Nucleus accumbens (tissue), 56 donors: ENCODE data around the gene MAN1A1.

Experiments
- DNase-seq, 56 donors: peaks; one replicate each; lab custom pipeline; 2025; lab: John Stamatoyannopoulos, UW

MAN1A1 gene

DNA sequence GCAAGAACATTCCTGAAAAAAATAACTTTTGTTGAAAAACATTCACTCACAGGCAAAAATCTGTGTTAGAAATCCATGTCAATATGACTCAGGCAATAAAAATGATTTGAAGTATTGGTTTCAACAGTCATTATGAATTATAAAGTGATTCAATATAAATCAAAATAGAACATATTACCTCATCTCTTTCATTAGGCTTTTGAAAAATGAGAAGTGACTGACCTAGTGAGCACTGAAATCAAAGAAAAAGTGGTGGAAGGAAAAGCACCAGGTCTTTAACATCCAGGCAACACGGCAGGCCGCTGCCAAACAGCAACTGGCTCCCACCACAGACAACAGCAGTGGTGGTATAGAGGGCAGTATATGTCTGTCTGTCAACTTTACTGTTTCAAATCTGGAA is 68.9 kb downstream of the MAN1A1 start:
- DNase-seq, result no peak

DNA sequence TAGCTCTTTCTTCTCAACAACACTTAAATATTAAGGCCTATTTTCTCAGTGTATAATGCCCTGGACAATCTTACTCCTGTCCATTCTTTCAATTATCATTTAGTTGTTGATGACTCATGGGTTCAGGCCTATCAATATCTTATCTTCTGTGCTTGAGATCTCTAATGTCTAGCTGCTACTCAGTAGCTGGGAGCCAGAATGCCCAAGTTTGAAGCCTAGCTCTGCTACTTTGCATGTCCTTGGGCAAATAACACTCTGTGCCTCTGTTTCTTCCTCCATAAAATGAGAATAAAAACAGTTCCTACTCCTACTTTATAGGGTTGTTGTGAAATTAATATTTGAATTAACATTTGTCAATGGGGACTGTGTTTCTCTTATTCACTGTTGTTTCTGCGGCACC is 69.5 kb downstream of the MAN1A1 start:
- DNase-seq, result no peak

DNA sequence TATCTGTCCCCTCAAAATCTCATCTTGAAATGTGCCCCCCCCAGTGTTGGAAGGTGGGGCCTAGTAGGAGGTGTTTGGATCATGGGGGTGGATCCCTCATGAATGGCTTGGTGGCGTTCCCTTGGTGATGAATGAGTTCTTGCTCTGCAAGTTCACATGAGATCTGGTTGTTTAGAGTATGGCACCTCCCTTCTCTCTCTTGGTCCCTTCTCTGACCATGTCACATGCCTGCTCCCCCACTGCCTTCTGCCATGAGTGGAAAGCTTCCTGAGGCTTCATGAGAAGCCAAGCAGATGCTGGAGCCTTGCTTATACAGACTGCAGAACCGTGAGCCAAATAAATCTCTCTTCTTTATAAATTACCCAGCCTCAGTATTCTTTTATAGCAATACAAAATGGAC is 70.9 kb downstream of the MAN1A1 start:
- peak in 2 of 56 donors; percentile 2 to 5 for DNase-seq

DNA sequence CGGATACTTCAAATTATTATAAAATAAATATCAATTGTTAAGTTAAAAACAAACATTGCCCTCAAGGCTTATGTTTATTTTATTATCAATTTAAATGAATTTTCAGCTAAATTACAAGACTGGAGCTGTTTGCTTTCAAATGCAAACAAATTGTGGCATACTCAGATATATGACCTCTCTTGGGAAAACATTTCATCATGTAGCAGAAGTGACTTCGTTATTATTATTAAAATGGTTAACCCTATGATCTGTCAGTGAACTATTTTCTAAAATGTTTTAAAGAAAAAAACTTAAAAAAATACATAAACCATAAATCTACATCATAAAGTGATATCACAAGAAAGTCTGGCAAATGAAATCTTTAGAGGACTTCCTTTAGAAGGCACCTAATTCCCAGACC is 72.5 kb downstream of the MAN1A1 start:
- no peak for DNase-seq

DNA sequence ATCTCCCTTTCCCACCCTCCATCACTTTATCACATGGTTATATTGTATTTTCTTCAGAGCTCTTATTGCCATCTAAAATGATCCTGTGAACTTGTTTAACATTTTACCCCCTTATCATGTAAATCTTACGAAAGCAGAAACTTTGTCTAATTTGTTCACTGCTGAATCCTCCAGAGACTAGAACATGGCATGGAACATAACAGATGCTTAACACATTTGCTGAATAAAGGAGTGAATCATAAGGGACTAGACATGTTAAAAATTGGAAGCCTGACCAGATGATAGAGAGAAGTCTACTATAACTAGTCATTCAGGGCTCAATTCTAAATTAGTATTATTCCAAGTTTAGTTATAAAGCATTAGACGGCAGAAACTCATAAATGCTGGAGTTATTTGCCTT is 73.3 kb downstream of the MAN1A1 start:
- no peak for DNase-seq

DNA sequence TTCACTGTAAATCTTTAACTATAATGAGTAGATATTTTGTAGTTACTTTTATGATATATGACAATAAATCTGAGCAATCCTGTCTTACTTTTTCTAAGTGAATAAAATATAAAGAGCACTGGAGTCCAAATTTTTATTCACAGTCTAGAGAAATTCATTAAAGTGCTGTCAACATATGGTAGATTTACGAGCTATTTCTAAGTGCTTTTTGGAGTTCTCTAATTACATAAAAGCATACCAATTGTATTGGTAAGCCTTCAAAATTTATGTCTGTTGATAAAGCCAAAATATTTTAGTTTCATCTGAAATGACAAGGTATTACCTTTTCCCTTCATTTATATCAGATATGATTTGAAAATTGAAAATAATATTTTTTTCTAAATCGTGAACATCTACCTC is 75.4 kb downstream of the MAN1A1 start:
- no peak for DNase-seq

DNA sequence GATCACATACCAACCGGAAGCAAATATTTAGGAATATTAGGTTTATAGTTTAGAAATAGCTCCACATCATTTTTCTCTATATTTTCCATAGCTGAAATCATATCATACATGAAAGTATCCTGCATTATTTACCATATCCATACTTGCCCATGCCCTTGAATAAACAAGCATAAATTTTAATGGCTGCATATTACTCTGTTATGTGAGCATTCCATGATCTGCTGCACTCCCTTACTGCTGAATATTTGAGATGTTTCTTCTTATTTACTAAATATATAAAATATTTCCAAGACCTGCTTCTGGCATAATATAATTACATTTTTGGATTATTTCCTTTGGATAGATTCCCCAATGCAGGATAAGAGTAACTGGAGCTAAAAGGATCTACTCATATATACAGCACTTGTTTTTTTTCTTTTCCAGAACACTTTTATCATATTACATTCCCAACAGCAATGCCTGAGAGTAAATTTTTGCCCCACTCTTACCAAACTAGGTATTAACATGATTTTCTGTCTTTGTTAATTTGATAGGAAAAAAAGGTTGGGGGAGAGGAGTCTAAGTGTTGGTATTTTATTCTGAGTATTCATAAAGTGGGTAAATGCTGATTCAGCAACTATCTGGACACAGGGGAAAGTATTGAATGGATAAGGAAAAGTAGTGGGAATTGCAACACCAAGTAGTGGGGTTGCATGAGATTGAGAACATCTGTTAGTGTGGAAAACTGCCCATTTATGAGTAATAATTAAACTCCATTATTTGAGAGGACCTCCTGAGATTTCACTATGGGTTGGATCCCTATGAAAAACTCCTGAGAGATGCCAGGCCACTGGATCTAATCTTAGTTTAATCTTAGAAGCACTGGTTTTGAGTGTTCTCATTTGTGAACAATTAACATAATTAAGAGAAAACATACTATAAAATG is 76.0 kb downstream of the MAN1A1 start:
- no peak for DNase-seq

DNA sequence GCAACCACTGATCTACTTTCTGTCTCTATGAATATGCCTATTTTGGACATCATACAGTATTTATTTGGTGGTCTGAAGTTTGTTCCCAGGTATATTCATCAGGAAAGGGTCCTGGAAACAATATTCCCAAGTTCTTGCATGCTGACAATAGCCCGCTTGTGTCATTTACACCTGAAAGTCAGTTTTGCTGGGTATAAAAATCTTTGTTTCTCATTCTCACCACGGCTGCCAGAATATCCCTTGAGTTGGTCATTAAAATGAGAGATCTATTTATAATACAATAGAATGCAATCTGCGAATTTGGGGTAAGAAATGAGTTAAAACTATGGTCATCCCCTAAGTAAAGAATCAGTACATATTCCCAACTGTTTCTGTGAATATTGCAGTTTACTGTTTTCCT is 79.0 kb downstream of the MAN1A1 start:
- DNase-seq, result no peak

DNA sequence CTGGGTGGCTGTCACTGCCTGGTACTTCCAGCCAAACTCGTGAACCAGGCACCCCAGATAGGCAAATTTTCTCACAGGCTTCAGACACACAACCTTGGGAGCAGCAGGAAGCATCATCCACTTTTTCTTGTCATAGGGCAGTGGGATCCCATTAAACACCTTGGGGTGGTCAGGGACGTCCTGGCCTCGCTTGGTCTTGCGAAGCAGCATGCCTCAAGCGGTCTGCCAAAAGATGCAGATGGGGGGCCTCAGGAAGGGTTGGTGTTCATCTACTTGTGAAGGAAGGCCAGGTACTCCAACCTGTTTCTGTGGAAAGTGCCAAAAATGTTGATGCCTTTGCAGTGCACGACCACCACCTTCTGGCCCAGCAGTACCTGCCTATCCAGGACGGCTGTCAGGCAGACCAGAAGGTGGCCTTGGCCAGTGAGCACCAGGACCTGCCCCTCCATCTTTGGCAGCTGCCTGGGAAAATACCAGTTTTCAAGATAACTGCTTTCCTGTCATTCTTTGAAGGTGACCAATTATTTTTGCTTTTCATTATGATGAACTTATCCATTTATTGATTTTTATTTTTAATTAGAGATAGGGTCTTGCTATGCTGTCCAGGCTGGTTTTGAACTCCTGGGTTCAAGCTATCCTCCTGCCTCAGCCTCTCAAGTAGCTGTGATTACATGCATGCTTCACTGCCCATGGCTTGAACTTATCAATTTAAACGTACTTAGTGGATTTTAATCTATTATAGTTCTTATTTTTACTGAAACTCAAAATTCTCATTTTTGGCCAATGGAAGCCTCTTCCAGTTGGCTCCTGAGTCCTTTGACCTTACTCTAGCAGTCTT is 80.1 kb downstream of the MAN1A1 start:
- no peak for DNase-seq

DNA sequence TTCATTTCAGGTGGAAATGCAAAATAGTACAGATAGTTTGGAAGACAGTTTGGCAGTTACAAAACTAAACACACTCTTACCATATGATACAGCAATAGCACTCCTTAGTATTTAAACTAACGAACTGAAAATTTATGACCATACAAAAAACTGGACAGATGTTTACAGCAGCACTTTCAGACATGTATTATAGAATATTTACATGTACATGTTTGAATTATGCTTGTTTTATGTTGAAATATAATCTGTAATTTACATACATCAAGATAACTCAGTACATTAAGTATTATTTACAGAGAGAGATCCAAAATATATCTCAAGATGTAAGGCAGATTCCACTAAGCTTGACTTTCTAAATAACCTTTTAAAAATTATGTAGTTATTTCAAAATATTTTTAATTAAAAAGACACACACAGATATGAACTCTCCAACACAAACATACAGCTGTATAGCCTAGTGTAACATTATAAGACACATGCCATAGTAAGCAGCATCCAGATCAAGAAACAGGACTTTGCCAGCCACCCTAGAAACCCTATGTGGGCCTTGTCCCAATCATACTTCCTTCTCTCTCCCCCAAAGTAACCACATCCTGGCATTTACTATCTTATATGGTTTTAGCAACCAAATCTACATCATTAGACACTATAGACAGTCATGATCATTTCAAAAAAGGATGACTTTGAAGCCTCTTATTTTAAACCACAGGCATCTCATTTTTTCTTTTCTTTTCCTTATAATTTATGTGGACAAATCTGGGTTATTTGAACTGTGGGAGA is 82.2 kb downstream of the MAN1A1 start:
- no peak for DNase-seq

DNA sequence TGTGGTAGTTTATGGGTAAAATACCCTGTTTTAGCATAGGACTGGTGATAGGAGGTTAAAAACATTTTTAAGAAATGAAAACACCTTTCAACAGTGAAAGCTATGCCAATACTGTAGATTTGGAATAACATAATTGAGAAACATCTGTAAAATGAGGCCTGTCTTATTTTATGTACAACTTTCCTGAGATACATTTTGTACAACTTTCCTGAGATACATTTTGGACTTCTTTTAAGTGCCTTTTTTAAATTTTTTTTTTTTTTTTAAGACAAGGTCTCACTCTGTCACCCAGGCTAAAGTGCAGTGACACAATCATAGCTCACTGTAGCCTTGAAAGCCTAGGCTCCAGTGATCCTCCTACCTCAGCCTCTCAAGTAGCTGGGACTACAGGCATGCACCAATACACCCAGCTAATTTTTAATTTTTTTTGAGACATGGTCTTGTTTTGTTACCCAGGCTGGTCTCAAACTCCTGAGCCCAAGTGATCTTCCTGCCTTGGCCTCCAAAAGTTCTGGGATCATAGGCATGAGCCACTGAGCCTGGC is 84.6 kb downstream of the MAN1A1 start:
- DNase-seq, result no peak

DNA sequence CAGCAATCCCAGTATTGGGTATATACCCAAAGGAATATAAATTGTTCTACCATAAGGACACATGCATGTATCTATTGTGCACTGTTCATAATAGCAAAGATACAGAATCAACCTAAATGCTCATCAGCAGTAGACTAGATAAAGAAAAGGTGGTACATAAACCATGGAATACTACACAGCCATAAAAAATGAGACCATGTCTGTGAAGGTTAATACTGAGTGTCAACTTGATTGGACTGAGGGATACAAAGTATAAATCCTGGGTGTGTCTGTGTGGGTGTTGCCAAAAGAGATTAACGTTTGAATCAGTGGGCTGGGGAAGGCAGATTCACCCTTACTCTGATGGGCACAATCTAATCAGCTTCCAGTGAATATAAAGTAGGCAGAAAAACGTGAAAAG is 86.9 kb downstream of the MAN1A1 start:
- no peak for DNase-seq

DNA sequence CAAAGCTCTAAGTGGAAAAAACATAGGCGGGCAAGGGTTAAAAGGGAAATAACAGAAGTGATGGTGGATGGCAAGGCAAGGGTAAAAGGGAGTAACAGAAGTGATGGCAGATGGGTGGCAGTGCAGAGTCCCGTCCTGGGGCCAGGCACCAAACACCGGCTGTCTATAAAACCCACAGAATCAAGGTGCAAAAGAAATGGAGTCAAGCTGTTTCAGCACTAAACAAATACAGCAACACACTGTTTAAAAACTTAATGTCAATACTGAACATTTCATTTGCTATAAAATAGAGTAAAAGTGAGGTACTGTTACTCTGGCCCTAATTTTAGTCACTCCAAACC is 87.6 kb downstream of the MAN1A1 start:
- DNase-seq, result no peak

DNA sequence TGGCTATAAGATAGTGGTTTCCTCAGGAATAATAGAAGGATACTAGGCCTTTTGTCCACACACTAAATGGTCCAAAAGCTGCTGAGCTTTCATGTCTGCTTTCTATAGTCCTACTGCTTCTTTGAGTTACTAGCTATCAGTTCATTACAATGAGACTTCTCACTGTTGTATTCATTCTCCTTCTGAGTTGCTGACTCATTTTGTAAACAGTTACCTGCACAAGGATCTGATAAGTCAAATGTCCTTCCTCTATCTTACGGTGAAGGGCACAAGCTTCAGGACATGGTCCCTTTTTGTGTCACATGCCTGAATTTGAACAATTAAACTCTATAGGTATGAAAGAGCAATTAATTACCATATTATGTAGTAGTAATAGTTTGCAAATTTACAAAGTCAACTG is 90.5 kb downstream of the MAN1A1 start:
- DNase-seq, result no peak

DNA sequence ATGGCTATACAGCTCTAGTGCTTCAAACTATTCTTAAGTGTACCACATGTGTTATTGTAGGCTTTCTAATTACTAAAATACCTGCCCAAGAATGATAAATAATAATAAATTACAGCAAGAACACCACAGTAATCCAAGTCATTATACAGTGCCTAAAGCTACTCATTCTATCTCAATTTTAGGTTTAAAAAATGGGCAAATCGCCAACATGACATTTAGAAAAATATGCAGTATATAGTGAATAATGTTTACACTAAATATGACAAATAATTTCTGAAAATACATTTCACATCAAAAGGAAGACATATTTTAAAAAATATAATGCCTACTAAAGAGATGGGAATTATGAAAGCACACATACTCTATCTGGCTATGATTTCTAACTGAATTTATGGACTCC is 91.8 kb downstream of the MAN1A1 start:
- DNase-seq, result no peak

DNA sequence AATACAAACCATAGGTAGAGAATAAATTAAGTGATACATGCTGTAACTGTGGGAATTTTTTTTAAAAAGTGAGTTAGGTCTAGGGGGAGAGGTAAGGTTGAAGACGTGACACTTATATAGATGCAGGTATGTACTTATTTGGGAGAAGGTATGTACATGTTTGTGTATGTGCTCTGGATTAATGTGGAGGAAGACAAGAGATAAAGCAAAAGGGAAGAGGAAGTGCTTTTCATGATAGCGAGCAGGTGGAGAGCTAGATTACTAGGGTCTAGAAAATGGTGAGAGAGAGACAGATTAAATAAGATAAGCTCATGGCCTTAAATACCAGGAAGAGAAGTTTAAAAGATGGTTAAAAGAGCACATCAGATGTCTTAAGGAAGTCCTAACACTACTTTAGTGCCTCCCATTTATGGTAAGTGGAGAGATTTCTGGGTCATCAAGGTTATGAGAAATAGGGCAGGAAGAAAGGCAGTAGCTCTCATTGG is 92.5 kb downstream of the MAN1A1 start:
- DNase-seq, result no peak

DNA sequence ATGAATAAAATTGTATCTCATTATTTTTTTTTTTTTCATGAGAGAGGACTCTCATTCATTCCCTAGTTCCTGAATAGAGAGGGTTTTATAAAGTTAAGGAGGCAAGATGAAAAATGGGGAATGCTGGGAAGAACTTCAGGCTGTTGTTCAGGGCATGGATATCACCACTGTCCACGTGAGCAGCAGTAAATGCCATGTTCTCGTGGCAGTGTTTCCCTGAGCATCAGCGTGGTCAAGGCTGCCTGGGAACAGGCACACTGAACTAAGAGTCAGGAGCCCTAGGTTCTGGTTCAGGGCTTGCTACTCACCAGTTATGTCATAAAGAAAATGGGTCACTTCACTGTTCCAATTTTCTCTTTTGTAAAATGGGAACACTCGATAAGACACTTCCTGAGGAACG is 93.2 kb downstream of the MAN1A1 start:
- no peak for DNase-seq

DNA sequence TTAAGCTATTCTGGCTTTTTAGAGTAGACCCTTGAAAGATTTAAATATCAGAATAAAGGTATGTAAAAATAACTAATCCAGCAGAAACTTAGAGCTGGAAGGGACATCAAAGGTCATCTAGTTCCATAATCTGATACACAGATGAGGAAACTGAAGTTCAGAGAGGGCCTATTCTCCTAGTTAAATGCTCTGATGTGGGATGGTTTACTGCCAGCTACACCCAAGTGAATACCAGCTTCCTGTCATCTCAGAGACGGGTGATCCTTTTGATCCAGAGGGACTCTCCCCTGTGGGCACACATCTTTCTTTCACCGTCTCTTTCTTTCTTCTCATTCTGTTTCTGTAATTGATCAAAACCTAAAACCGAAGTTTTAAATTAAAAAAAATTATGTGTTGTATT is 94.1 kb downstream of the MAN1A1 start:
- DNase-seq, result no peak

DNA sequence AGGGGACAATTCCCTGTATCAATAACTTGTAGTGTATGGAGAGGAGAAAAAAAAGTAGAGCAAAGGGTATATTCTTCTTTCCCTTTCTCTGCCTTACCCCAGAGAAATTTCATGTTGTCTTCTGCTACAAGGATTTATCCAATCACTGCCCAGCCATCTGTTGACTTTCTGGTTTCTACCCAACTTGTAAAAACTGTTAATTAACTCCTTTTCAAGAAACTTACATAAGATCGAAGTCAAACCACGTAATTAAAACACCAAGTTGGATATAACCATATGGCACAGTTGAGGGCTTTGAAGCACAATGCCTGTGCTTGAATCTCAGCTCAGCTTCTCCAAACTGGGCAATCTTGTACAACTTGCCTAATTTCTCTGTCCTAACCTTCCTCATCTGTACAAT is 99.5 kb downstream of the MAN1A1 start:
- no peak for DNase-seq

DNA sequence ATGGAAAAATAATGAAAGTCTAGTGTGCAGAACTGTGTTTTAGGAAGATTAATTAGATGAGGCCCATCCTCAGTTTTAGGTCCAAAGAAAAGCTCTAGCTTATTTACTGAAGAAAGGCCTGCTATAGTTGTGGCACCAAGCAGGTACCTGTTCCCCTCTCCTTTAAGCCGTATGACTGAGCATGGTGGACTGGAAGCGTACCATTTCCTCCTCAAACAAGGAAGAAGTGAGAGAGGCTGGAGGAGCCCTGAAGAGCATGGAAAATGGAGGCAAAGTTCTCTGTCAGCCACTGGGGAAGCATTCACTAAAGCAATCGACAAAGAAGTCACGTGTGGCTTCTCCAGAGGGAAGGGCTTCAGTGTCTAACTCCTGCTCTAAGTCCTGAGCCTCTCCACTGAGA is 100.2 kb downstream of the MAN1A1 start:
- DNase-seq, result no peak

DNA sequence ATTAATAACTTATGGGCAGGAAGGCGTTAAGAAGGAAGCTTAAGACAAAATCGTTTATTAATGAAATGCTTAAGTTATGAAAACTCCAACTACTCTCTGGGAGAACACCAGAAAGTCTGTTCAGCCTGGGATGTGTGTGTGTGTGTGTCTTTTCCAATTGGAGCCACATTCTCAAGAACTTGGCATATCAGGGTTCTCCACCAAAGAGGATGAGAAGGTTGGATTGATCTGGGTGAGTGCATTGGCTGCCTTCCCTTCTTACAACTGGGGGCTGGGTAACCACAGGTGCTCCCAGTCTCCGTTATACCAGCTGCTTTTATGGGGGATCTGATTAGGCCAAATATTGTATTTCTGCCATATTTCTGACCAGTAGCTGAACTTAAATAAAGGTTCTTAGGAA is 102.1 kb downstream of the MAN1A1 start:
- DNase-seq, result no peak
